ENCODE results near the gene HTR6. TPM values are rescaled to one million over a fixed set of nuclear protein-coding genes. Genes with fewer than 3 reads are reported as not detected.

HTR6 gene
- total RNA-seq, 1 donor from 2014 or later: not detected

GRCh38 chr1:19690342-19690741, 25.7 kb downstream of the HTR6 start:
- Histone ChIP-seq H3K27me3 (ENCODE audit: control insufficient read depth, insufficient read depth, low read length) (no peaks in the 10 kb centered on the region), H3K36me3 (ENCODE audit: control insufficient read depth, insufficient read depth, low read length) (no peaks in the 10 kb centered on the region), H3K4me3 (ENCODE audit: low read depth, low read length) (no peak overlapping the region)
- no peak for DNase-seq (ENCODE audit: low read depth)
- no peak for TF ChIP-seq CTCF (IDR thresholded peaks at IDR 0.05; ENCODE audit: insufficient read depth, low read length, poor library complexity, severe bottlenecking)

DNA sequence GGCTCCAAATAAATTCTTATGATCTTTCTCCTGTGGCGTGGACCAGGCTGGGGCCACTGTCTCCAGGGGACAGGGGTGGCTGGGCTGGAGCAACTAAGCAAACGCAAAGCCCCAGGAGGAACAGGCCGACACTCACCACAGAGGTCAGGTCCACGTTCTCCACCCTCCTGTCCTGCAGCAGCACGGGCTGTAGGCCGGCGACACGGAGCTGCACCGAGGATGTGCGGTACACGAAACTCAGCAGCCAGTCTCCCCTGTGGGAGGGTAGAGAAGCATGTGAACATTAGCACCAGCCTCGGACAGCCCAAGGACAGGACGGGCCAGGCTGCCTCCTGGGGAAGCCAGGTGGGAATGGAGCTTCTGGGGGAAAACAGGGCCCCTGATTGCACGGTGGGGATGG, 29.6 kb downstream of the HTR6 start:
- no peaks in the 10 kb centered on the region for H3K27me3 ChIP-seq (ENCODE audit: control insufficient read depth, insufficient read depth, low read length)
- H3K4me3 ChIP-seq (ENCODE audit: low read depth, low read length): no peak overlapping the region
- TF ChIP-seq CTCF (IDR thresholded peaks at IDR 0.05; ENCODE audit: insufficient read depth, low read length, poor library complexity, severe bottlenecking): no peak
- no peak for DNase-seq (ENCODE audit: low read depth)
- no peaks in the 10 kb centered on the region for H3K36me3 ChIP-seq (ENCODE audit: control insufficient read depth, insufficient read depth, low read length)

DNA sequence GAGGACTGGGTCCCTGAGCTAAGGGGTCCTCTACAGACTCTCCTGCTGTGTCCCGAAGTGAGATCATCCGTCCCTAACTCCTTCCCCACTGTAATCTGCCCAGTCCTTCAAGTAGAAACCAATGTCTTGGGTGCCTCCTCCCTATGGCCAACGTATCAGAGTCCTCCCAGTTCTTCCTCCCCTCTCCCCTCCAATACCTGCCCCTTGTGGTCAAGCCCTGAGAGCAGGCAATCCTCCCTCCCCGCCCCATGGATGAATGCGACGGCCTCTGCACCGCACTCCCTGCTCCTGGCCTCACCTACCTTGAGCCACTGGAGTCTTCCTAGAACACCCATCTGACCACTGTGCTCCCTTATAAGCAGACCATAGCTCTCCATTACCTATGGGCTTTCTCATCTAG, 31.1 kb downstream of the HTR6 start:
- no peak for TF ChIP-seq CTCF (IDR thresholded peaks at IDR 0.05; ENCODE audit: insufficient read depth, low read length, poor library complexity, severe bottlenecking)
- Histone ChIP-seq H3K27me3 (ENCODE audit: control insufficient read depth, insufficient read depth, low read length) (no peaks in the 10 kb centered on the region), H3K4me3 (ENCODE audit: low read depth, low read length) (no peak overlapping the region), H3K36me3 (ENCODE audit: control insufficient read depth, insufficient read depth, low read length) (no peaks in the 10 kb centered on the region)
- DNase-seq (ENCODE audit: low read depth): no peak

DNA sequence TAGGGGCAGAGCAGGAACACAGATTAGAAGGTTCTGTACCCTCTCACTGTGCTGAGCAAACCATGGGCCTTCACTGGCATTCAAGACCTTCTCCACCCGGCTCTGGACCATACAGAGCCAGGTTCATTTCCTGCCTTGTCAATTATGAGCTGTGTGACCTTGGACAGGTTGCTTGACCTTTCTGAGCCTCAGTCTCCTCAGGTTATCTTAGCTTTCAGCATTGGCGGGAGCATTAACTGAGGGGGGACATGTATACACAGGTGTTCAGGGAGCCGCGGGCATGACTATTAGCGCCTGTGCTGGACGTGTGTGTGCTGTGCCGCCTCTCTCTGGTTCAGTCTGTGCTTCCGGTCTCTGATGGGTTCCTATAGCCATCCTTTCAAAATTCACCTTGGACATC, 32.1 kb downstream of the HTR6 start:
- DNase-seq (ENCODE audit: low read depth): no peak
- TF ChIP-seq CTCF (IDR thresholded peaks at IDR 0.05; ENCODE audit: insufficient read depth, low read length, poor library complexity, severe bottlenecking): no peak

GRCh38 chr1:19698181-19698580, 33.5 kb downstream of the HTR6 start:
- Histone ChIP-seq H3K36me3 (ENCODE audit: control insufficient read depth, insufficient read depth, low read length) (no peaks in the 10 kb centered on the region), H3K27me3 (ENCODE audit: control insufficient read depth, insufficient read depth, low read length) (no peaks in the 10 kb centered on the region), H3K4me3 (ENCODE audit: low read depth, low read length) (no peak overlapping the region)
- no peak for TF ChIP-seq CTCF (IDR thresholded peaks at IDR 0.05; ENCODE audit: insufficient read depth, low read length, poor library complexity, severe bottlenecking)
- DNase-seq (ENCODE audit: low read depth): no peak

More for the DNA sequence above, 32.1 kb downstream of the HTR6 start:
- no peaks in the 10 kb centered on the region for H3K27me3 ChIP-seq (ENCODE audit: control insufficient read depth, insufficient read depth, low read length)
- H3K4me3 ChIP-seq (ENCODE audit: low read depth, low read length): no peak overlapping the region
- no peaks in the 10 kb centered on the region for H3K36me3 ChIP-seq (ENCODE audit: control insufficient read depth, insufficient read depth, low read length)

DNA sequence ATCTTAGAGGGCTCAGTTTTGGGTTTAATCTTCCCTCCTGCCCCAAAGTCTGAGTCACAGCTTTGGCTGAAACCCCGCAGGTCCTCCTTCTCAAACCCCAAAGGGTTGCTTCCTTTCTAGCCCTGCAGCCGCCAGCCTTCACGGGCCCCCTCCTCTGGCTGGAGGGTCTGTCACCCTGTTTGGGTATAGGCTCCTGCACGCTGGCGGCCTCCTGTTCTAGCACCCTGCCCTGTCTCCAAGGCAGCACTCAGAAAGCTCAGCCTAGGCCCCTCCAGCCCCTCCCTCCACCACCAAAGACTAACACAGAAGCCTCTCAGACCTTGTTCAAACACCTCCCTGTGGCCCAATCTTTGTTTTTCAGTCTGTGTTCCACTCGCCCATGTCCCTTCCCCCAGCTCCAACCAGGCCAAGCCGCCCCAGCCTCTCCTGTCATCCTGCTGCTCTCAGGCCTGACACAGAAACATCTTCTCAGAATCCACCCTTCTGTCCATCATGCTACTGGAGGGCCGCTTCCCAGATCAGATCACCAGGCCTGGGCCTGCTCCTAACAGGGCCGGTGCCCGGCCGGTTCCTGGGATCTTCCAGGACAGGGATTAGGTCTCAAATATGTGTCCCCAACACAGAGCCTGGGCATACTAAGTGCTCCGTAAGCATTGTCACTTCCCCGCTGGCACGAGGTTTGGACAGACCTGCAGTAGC, 35.6 kb downstream of the HTR6 start:
- TF ChIP-seq CTCF (IDR thresholded peaks at IDR 0.05; ENCODE audit: insufficient read depth, low read length, poor library complexity, severe bottlenecking): no peak
- Histone ChIP-seq H3K27me3 (ENCODE audit: control insufficient read depth, insufficient read depth, low read length) (no peaks in the 10 kb centered on the region), H3K4me3 (ENCODE audit: low read depth, low read length) (no peak overlapping the region), H3K36me3 (ENCODE audit: control insufficient read depth, insufficient read depth, low read length) (no peaks in the 10 kb centered on the region)
- no peak for DNase-seq (ENCODE audit: low read depth)

Measured in kidney epithelial cell (primary cell).